LNCaP clone FGC (cell line): ENCODE data around the gene MBNL3.

Experiments
- DNase-seq: peaks from one replicate; pipeline ENCODE4 v3.0.0-alpha.2; 2011; ENCODE audit warnings: low read depth
- H3K4me3 ChIP-seq: 2 replicates; pipeline ENCODE4 v1.5.1; 2011; ENCODE audit warnings: mild to moderate bottlenecking, low read depth, low read length, control low read depth
- CTCF ChIP-seq: IDR thresholded peaks from 2 replicates; pipeline ENCODE4 v1.5.1; 2012; ENCODE audit warnings: mild to moderate bottlenecking; ENCODE audit not compliant: control insufficient read depth, insufficient read depth; ENCODE audit errors: extremely low read depth

Gene MBNL3, protein sequence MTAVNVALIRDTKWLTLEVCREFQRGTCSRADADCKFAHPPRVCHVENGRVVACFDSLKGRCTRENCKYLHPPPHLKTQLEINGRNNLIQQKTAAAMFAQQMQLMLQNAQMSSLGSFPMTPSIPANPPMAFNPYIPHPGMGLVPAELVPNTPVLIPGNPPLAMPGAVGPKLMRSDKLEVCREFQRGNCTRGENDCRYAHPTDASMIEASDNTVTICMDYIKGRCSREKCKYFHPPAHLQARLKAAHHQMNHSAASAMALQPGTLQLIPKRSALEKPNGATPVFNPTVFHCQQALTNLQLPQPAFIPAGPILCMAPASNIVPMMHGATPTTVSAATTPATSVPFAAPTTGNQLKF

DNA sequence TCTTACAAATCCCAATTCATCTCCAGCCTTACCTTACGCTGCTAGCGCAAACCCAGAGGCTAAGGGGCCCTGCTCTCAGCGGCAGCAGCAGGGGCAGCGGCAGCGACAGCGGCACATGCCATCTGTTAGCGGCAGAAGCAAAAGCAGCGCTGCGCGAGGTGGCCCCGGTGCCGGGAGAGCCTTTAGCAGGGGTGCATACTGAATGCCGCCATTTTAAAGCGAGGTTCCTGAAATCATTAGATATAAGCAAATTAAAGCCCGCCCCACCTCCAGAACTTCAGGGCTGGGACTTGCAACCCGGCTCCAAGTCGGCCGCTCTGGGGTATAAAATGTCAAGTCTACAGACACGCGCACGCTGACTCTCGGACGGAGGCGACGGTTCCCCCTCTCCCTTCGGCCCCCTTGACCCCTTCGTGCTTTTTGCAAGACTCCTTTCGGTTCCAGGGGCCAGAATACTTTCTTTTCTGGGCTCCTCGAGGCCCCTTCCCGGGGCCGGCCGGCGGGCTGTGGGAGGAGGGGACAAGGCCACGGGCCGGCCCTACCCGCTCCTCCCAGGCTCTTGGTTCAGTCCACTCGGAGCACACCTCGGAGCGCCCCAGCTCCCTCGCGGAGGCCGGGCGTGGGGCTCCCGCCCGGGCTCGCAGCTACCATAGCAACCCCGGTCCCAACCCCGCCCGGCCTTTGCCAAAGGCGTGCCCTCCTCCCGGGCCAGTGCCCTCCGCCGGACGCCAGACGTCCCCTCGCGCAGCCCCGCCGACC is at the start of gene MBNL3:
Gene MBNL3, minus strand, starts transcription at position 220 of the 759 bp plus-strand sequence. CDS start 49,427 bp downstream, outside the sequence.
- TF ChIP-seq CTCF: no peak
- peak within 1 kb of the TSS; percentile 60 for H3K4me3 ChIP-seq
- DNase-seq: no peak

DNA sequence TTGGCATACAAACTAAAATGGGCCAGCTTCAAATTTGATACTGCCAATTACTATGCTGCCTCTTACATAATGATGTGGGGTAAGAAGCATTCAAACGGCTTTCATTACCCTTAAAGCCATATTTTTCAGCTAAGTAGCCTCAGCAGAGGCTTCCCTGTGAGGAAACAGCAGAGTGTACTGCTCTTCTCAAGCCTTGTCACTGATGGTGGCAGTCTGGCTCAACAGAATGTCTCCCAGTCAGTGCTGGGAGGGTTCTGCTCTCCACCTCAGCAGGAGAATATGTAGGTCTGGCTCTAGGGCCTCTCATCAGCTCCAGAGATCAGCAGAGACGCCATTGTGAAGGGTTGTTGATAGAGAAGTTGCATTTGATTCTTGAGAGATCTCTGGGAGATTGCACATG is 44.6 kb upstream of the MBNL3 start:
- no peak for DNase-seq
- TF ChIP-seq CTCF: no peak
- no peak overlapping the region for H3K4me3 ChIP-seq

- H3K4me3 ChIP-seq: no peak overlapping the region
- TF ChIP-seq CTCF: no peak
- DNase-seq: no peak
These were observed 44.1 kb upstream of the MBNL3 start for GRCh38 chrX:132532913-132533312.

- no peak overlapping the region for H3K4me3 ChIP-seq
- TF ChIP-seq CTCF: no peak
- DNase-seq: no peak
These were observed 43.3 kb upstream of the MBNL3 start for GRCh38 chrX:132532097-132532496.

GRCh38 chrX:132520792-132521191 is 32.0 kb upstream of the MBNL3 start:
- no peak for TF ChIP-seq CTCF
- DNase-seq: no peak
- H3K4me3 ChIP-seq: no peak overlapping the region

- no peak for TF ChIP-seq CTCF
- H3K4me3 ChIP-seq: no peak overlapping the region
- DNase-seq: no peak
These were observed 31.4 kb upstream of the MBNL3 start for GRCh38 chrX:132520213-132520612.
